IMR-90 (cell line): Measurements from ENCODE around the gene ERG. TPM values are rescaled to one million over a fixed set of nuclear protein-coding genes. Genes with fewer than 3 reads are reported as not detected.
A peak's percentile ranks its signal among the peaks of the same experiment; 100 is the strongest.

Experiments
- ATAC-seq: fragments of 200-7000 bp; cut with Tn5 transposase; 2 replicates; pipeline ENCODE4 v1.9.1; 2020; ENCODE audit warnings: low read depth, mild to moderate bottlenecking, moderate library complexity
- BruUV-seq: library from RNA; stranded (reverse); fragments of 400-500 nt; replicated peaks from 2 replicates; lab custom pipeline; 2021; lab: Mats Ljungman, UMichigan
- CTCF ChIA-PET: fragments of 300-600 bp; formaldehyde crosslinking; extraction: SDS; loops from one replicate; lab custom pipeline; 2021; ENCODE audit warnings: antibody characterized with exemption; lab: Yijun Ruan, JAX
- POLR2A ChIA-PET: fragments of 300-600 bp; sonication (Branson Sonifier 250); formaldehyde crosslinking; loops from one replicate; lab custom pipeline; 2022; ENCODE audit warnings: antibody characterized with exemption; ENCODE audit not compliant: unreplicated experiment; lab: Charles Lee
- DNase-seq: peaks from one replicate; pipeline ENCODE4 v3.0.0; 2013
- H2AFZ ChIP-seq: replicated peaks from 2 replicates; pipeline ENCODE3; 2013; ENCODE audit warnings: low read length, mild to moderate bottlenecking; ENCODE audit not compliant: poor library complexity
- H2AK5ac ChIP-seq: 2 replicates; pipeline ENCODE4 v1.6.1; 2013; ENCODE audit warnings: low read depth, low read length, inconsistent platforms
- H2AK9ac ChIP-seq: replicated peaks from 2 replicates; pipeline ENCODE3; 2013; ENCODE audit warnings: mild to moderate bottlenecking, low read depth, low read length, moderate library complexity; ENCODE audit not compliant: poor library complexity
- H2BK120ac ChIP-seq: 2 replicates; pipeline ENCODE4 v1.6.1; 2013; ENCODE audit warnings: low read depth, low read length, inconsistent platforms
- H2BK15ac ChIP-seq: 3 replicates; pipeline ENCODE4 v1.6.1; 2013; ENCODE audit warnings: low read depth, low read length, inconsistent platforms
- H2BK20ac ChIP-seq: 2 replicates; pipeline ENCODE4 v1.6.1; 2013; ENCODE audit warnings: low read depth, mild to moderate bottlenecking, inconsistent platforms, low read length, moderate library complexity
- H2BK5ac ChIP-seq: 2 replicates; pipeline ENCODE4 v1.6.1; 2013; ENCODE audit warnings: mild to moderate bottlenecking, low read depth, low read length, inconsistent platforms; ENCODE audit not compliant: poor library complexity, severe bottlenecking
- H3K14ac ChIP-seq: replicated peaks from 2 replicates; pipeline ENCODE4 v1.6.1; 2013; ENCODE audit warnings: low read depth, low read length, inconsistent platforms
- H3K18ac ChIP-seq: 2 replicates; pipeline ENCODE4 v1.6.1; 2013; ENCODE audit warnings: low read depth, low read length, control low read depth
- H3K23ac ChIP-seq: 2 replicates; pipeline ENCODE4 v1.6.1; 2013; ENCODE audit warnings: low read depth, low read length, inconsistent platforms
- H3K27ac ChIP-seq: 2 replicates; pipeline ENCODE4 v1.5.1; 2013; ENCODE audit warnings: mild to moderate bottlenecking, control low read depth, low read length; ENCODE audit not compliant: insufficient read depth
- H3K27me3 ChIP-seq: 2 replicates; pipeline ENCODE4 v1.6.1; 2013; ENCODE audit warnings: low read length; ENCODE audit not compliant: control insufficient read depth, insufficient read depth
- H3K36me3 ChIP-seq: 2 replicates; pipeline ENCODE4 v1.6.1; 2013; ENCODE audit warnings: low read length, mixed read lengths; ENCODE audit not compliant: control insufficient read depth, insufficient read depth
- H3K4ac ChIP-seq: 2 replicates; pipeline ENCODE4 v1.6.1; 2013; ENCODE audit warnings: low read depth, low read length, inconsistent platforms
- H3K4me1 ChIP-seq: 2 replicates; pipeline ENCODE4 v1.6.1; 2013; ENCODE audit warnings: low read length, mixed read lengths; ENCODE audit not compliant: control insufficient read depth, insufficient read depth
- H3K4me2 ChIP-seq: 2 replicates; pipeline ENCODE4 v1.6.1; 2013; ENCODE audit warnings: low read depth, mild to moderate bottlenecking, control low read depth, low read length, moderate library complexity
- H3K4me3 ChIP-seq: 2 replicates; pipeline ENCODE4 v1.5.1; 2013; ENCODE audit warnings: low read depth, mild to moderate bottlenecking, control low read depth, low read length, moderate library complexity; ENCODE audit not compliant: insufficient read depth
- H3K56ac ChIP-seq: 2 replicates; pipeline ENCODE4 v1.6.1; 2013; ENCODE audit warnings: low read length, inconsistent platforms; ENCODE audit not compliant: insufficient read depth; ENCODE audit errors: extremely low read depth
- H3K79me1 ChIP-seq, 2 experiments: 2 replicates each; pipeline ENCODE4 v1.6.1; 2013; ENCODE audit warnings: low read length in 2 of 2, inconsistent platforms in 1 of 2, low read depth in 1 of 2
- H3K9ac ChIP-seq: 2 replicates; pipeline ENCODE4 v1.6.1; 2013; ENCODE audit warnings: low read depth, low read length, control low read depth
- H3K9me1 ChIP-seq: 2 replicates; pipeline ENCODE4 v1.6.1; 2013; ENCODE audit warnings: low read length, inconsistent platforms; ENCODE audit not compliant: insufficient read depth
- H3K9me3 ChIP-seq: 2 replicates; pipeline ENCODE4 v1.6.1; 2013; ENCODE audit warnings: low read length; ENCODE audit not compliant: control insufficient read depth, insufficient read depth
- H4K20me1 ChIP-seq: 2 replicates; pipeline ENCODE4 v1.6.1; 2013; ENCODE audit warnings: low read length, inconsistent platforms; ENCODE audit not compliant: insufficient read depth
- H4K5ac ChIP-seq: 2 replicates; pipeline ENCODE4 v1.6.1; 2013; ENCODE audit warnings: mild to moderate bottlenecking, low read depth, low read length, control low read depth
- H4K8ac ChIP-seq, 2 experiments: 2 replicates each; pipeline ENCODE4 v1.6.1; 2013; ENCODE audit warnings: low read depth in 2 of 2, low read length in 2 of 2, control low read depth in 1 of 2, inconsistent platforms in 1 of 2
- H4K91ac ChIP-seq: 2 replicates; pipeline ENCODE4 v1.6.1; 2013; ENCODE audit warnings: low read depth, low read length, inconsistent platforms; ENCODE audit not compliant: insufficient read depth
- CTCF ChIP-seq: conservative IDR thresholded peaks from 2 replicates; pipeline ENCODE4 v1.5.1; 2012; ENCODE audit warnings: mild to moderate bottlenecking, low read depth, low read length, improper control_type of control experiment
- ELK1 ChIP-seq: fragments of 150-350 bp; IDR thresholded peaks from 2 replicates; pipeline ENCODE4 v1.6.1; 2016; ENCODE audit warnings: low read depth, mild to moderate bottlenecking, low read length, moderate library complexity, borderline replicate concordance
- MAZ ChIP-seq: IDR thresholded peaks from 2 replicates; pipeline ENCODE4 v1.6.1; 2012; ENCODE audit warnings: low read depth, mild to moderate bottlenecking, low read length, improper control_type of control experiment, moderate library complexity, borderline replicate concordance
- POLR2A ChIP-seq: IDR thresholded peaks from 2 replicates; pipeline ENCODE4 v1.6.1; 2012; ENCODE audit warnings: mild to moderate bottlenecking, low read depth, low read length
- RAD21 ChIP-seq: IDR thresholded peaks from 2 replicates; pipeline ENCODE4 v1.6.1; 2012; ENCODE audit warnings: low read length, improper control_type of control experiment
- SMC3 ChIP-seq: fragments of 150-350 bp; IDR thresholded peaks from 2 replicates; pipeline ENCODE4 v1.6.1; 2016; ENCODE audit warnings: low read depth, mild to moderate bottlenecking, antibody characterized with exemption, low read length, moderate library complexity
- USF2 ChIP-seq: fragments of 150-350 bp; IDR thresholded peaks from 2 replicates; pipeline ENCODE4 v1.6.1; 2017; ENCODE audit warnings: mild to moderate bottlenecking, antibody characterized with exemption, low read length, low read depth
- WGBS, 2 experiments: methylation state at CpG; one replicate each; pipeline versions ENCODE4 v1.1.5 to v1.1.7; 2013; ENCODE audit warnings: missing lambda C conversion rate in 2 of 2; ENCODE audit not compliant: insufficient read length in 1 of 2; ENCODE audit errors: extremely low coverage in 2 of 2; 5-methylcytosine and 5-hydroxymethylcytosine counted together
- dilution Hi-C: fragments of 300-500 bp; cut with HindIII; formaldehyde crosslinking; loops from one replicate; pipeline ENCODE4 v1.14.3; 2018; ENCODE audit warnings: low sequenced_read_pairs; ENCODE audit not compliant: unreplicated experiment
- in situ Hi-C: fragments of 300-500 bp; cut with MboI; formaldehyde crosslinking; loops from 3 replicates; pipeline ENCODE4 v1.14.3; 2019; ENCODE audit warnings: low sequenced_read_pairs, inconsistent platforms, mixed read lengths
- intact Hi-C: fragments of 100-400 bp; cut with micrococcal nuclease; formaldehyde crosslinking; loops from 2 replicates; pipeline ENCODE4 v1.10.0; 2022
- polyA plus RNA-seq, 3 experiments: library from polyadenylated mRNA; depleted of rRNA; stranded (reverse); fragments of >200 nt; gene quantifications; 2 replicates each; pipeline ENCODE4 v1.2.3, GENCODE V29; 2012; ENCODE audit warnings: low replicate concordance in 1 of 3
- total RNA-seq: library from RNA; depleted of rRNA; stranded (reverse); fragments of >200 nt; gene quantifications from 2 replicates; pipeline ENCODE4 v1.2.3, GENCODE V29; 2012

The ERG gene
- total and polyA plus RNA-seq, 2 of the 4 experiments (the other 2 are of a cell fraction) = not detected

GRCh38 chr21:38355992-38356781 lies 142.1 kb downstream of the ERG start:
- H3K4me3 ChIP-seq = no peak overlapping the region

More at GRCh38 chr21:38355992-38356781, 142.1 kb downstream of the ERG start:
- in situ Hi-C loops (loop anchor here (25.0 kb wide), 1 partner anchor 419 kb away; no protein-coding TSS in a partner anchor), intact Hi-C loops (loop anchor here (1.0 to 5.0 kb wide), 7 partner anchors 137 to 781 kb away; partner anchors contain the start of gene KCNJ6), dilution Hi-C loops (loop anchor here (25.0 kb wide), 1 partner anchor 144 kb away; no protein-coding TSS in a partner anchor)
- TF ChIP-seq RAD21 (peak; percentile 100), ELK1 (no peak), CTCF (peak; percentile 99), POLR2A (peak; percentile 55; the same call in 1 of the 2 replicates), MAZ (peak; percentile 80; the same call in 1 of the 2 replicates), USF2 (no peak), SMC3 (peak; percentile 99)
- Histone ChIP-seq H3K9ac (no peak overlapping the region), H4K91ac (peak overlapping the region; percentile 29; the same call in 1 of the 2 replicates), H4K20me1 (no peaks in the 10 kb centered on the region), H2AFZ (peak overlapping the region; percentile 81), H3K9me3 (no peaks in the 10 kb centered on the region), H4K8ac (peak overlapping the region in 1 of 2 experiments; percentile 19; a peak in 1 of 4 replicates), H3K27me3 (peaks cover 16% of the 10 kb centered on the region), H3K14ac (no peak overlapping the region), H4K5ac (no peak overlapping the region), H3K27ac (no peak overlapping the region), H3K23ac (no peak overlapping the region), H2AK5ac (peak overlapping the region; percentile 65; the same call in 1 of the 2 replicates), H3K36me3 (no peaks in the 10 kb centered on the region), H3K4me2 (no peak overlapping the region), H2BK120ac (no peak overlapping the region), H2BK15ac (no peak overlapping the region), H3K9me1 (peaks cover 6% of the 10 kb centered on the region; the same call in 1 of the 2 replicates), H2BK20ac (no peak overlapping the region), H3K4ac (no peak overlapping the region), H3K79me1 (peaks cover 0 to 2% of the 10 kb centered on the region in 2 experiments; a peak in 1 of 4 replicates), H2BK5ac (peak overlapping the region; percentile 14), H3K18ac (no peak overlapping the region), H3K56ac (no peak overlapping the region), H2AK9ac (no peak overlapping the region), H3K4me1 (peaks cover 11% of the 10 kb centered on the region)
- ATAC-seq (peak; percentile 79), DNase-seq (peak; percentile 61)
- WGBS, 2 experiments = 14% methylated on average over 7 of the region's 20 CpGs; no CpG with 5 or more reads in 1 of the 2 experiments
- no TSS peak for BruUV-seq
- ChIA-PET POLR2A (no interaction called here), CTCF (interaction anchor here (0.6 to 2.5 kb wide), 5 partner anchors 37 to 186 kb away, joined by 3 to 8 read pairs (median 3); no protein-coding TSS in a partner anchor)
